Esophagus squamous epithelium (tissue), 5 donors: ENCODE measurements around the gene ABHD10. TPM values are rescaled to one million over a fixed set of nuclear protein-coding genes. Genes with fewer than 3 reads are reported as not detected.

ENCODE experiments used
- DNase-seq: peaks from one replicate; lab custom pipeline; 2025; lab: John Stamatoyannopoulos, UW
- H3K27ac ChIP-seq, 4 donors: fragments of 200-600 bp; sonication (generic); one replicate each; pipeline ENCODE4 v1.5.1; 2016 to 2019; ENCODE audit warnings: mild to moderate bottlenecking in 1 of 4
- H3K27me3 ChIP-seq, 4 donors: fragments of 200-600 bp; sonication (generic); 1 replicate in 3 of 4; 2 replicates in 1 of 4; pipeline versions ENCODE4 v1.5.1 to v1.6.0; 2017 to 2021; ENCODE audit warnings: antibody characterized with exemption in 1 of 4
- H3K36me3 ChIP-seq, 3 donors: fragments of 200-600 bp; sonication (generic); one replicate each; pipeline ENCODE4 v1.5.1; 2016 to 2019
- H3K4me1 ChIP-seq, 3 donors: fragments of 200-600 bp; sonication (generic); one replicate each; pipeline ENCODE4 v1.5.1; 2017 to 2019
- H3K4me3 ChIP-seq, 4 donors: fragments of 200-600 bp; sonication (generic); 1 replicate in 3 of 4; 2 replicates in 1 of 4; pipeline ENCODE4 v1.5.1; 2016 to 2019; ENCODE audit warnings: mild to moderate bottlenecking in 2 of 4, moderate library complexity in 1 of 4
- H3K9me3 ChIP-seq, 3 donors: fragments of 200-600 bp; sonication (generic); one replicate each; pipeline ENCODE4 v1.5.1; 2016 to 2019
- POLR2A ChIP-seq, 4 donors: fragments of 450-650 bp; IDR thresholded peaks; one replicate each; pipeline ENCODE4 v1.6.1; 2017; ENCODE audit warnings: antibody characterized with exemption in 4 of 4, mild to moderate bottlenecking in 4 of 4, moderate library complexity in 3 of 4
- WGBS, 2 donors: methylation state at CpG; one replicate each; pipeline ENCODE4 v1.1.5; 2018; 5-methylcytosine and 5-hydroxymethylcytosine counted together
- intact Hi-C: fragments of 100-400 bp; cut with DNase I; formaldehyde crosslinking; loops from one replicate; pipeline ENCODE4 v1.15.0; 2022
- total RNA-seq, 4 donors: library from RNA; depleted of rRNA; stranded (reverse); fragments of >200 nt; gene quantifications; one replicate each; pipeline ENCODE4 v1.1.0, GENCODE V29; 2016
- TF ChIP-seq, protein P1 (sequence below), 6 experiments: fragments of 450-650 bp in 4 of 6; fragments of 200-600 bp in 2 of 6; sonication (generic) in 2 of 6; IDR thresholded peaks; one replicate each; pipeline ENCODE4 v1.5.1; 2016 to 2019; ENCODE audit warnings: antibody characterized with exemption in 6 of 6, mild to moderate bottlenecking in 4 of 6, moderate library complexity in 4 of 6
- donor health status: DM: yes; HTN: yes; CAD: no.

Gene ABHD10
- total RNA-seq, 4 donors from 2014 or later, result 10.2 to 22.5 (median 13.1) TPM

GRCh38 chr3:111971533-111972130 is 7.2 kb upstream of the ABHD10 start:
- TF ChIP-seq POLR2A (IDR thresholded peaks at IDR 0.05), result no peak
- TF ChIP-seq, protein P1, sequence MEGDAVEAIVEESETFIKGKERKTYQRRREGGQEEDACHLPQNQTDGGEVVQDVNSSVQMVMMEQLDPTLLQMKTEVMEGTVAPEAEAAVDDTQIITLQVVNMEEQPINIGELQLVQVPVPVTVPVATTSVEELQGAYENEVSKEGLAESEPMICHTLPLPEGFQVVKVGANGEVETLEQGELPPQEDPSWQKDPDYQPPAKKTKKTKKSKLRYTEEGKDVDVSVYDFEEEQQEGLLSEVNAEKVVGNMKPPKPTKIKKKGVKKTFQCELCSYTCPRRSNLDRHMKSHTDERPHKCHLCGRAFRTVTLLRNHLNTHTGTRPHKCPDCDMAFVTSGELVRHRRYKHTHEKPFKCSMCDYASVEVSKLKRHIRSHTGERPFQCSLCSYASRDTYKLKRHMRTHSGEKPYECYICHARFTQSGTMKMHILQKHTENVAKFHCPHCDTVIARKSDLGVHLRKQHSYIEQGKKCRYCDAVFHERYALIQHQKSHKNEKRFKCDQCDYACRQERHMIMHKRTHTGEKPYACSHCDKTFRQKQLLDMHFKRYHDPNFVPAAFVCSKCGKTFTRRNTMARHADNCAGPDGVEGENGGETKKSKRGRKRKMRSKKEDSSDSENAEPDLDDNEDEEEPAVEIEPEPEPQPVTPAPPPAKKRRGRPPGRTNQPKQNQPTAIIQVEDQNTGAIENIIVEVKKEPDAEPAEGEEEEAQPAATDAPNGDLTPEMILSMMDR (IDR thresholded peaks at IDR 0.05), result no peak
- WGBS, 2 donors, result 89 to 90% methylated on average over 11 of the region's 11 CpGs
- H3K27ac ChIP-seq, result no peak overlapping the region
- no peaks in the 10 kb centered on the region for H3K27me3 ChIP-seq
- no peak overlapping the region for H3K4me3 ChIP-seq
- peaks cover 0 to 24% (median 0%) of the 10 kb centered on the region in 3 donors for H3K4me1 ChIP-seq
- DNase-seq, result no peak
- peaks cover 0 to 19% (median 0%) of the 10 kb centered on the region in 3 donors for H3K36me3 ChIP-seq
- H3K9me3 ChIP-seq, result no peaks in the 10 kb centered on the region
- intact Hi-C loops, result no loop called here

- H3K36me3 ChIP-seq, result peaks cover 0 to 19% (median 0%) of the 10 kb centered on the region in 3 donors
- WGBS, 2 donors, result 88 to 89% methylated on average over 3 of the region's 3 CpGs
- TF ChIP-seq POLR2A (IDR thresholded peaks at IDR 0.05), result no peak
- TF ChIP-seq, protein P1 (IDR thresholded peaks at IDR 0.05), result no peak
- intact Hi-C loops, result no loop called here
- no peak overlapping the region for H3K27ac ChIP-seq
- H3K27me3 ChIP-seq, result no peaks in the 10 kb centered on the region
- H3K9me3 ChIP-seq, result no peaks in the 10 kb centered on the region
- no peak for DNase-seq
- H3K4me1 ChIP-seq, result peaks cover 0 to 14% (median 0%) of the 10 kb centered on the region in 3 donors
- H3K4me3 ChIP-seq, result no peak overlapping the region
Observed at GRCh38 chr3:111972891-111973290, 5.9 kb upstream of the ABHD10 start.

DNA sequence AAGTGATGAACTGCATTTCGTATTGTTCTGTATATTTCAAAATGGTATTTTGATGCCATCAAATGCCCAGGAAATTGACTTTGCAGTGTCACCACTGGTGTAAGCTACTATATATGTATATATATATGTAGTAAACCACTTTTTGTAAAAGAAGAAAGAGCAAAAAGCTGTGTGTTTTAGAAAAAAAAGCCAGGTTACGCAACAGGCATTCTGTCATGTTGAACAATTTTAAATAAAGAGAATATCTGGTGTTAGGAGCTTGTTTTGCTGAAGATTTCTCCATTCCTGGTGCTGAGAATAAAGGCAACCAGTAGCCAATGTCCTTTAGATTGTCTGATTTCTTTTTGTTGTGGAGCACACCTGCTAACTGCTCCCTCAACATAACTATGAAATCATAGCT is 3.7 kb upstream of the ABHD10 start:
- no peak overlapping the region for H3K27ac ChIP-seq
- H3K4me3 ChIP-seq, result no peak overlapping the region
- no peaks in the 10 kb centered on the region for H3K9me3 ChIP-seq
- no peak for DNase-seq
- TF ChIP-seq, protein P1 (IDR thresholded peaks at IDR 0.05), result no peak
- no peak for TF ChIP-seq POLR2A (IDR thresholded peaks at IDR 0.05)
- no peaks in the 10 kb centered on the region for H3K27me3 ChIP-seq
- H3K4me1 ChIP-seq, result peaks cover 0 to 14% (median 0%) of the 10 kb centered on the region in 3 donors
- intact Hi-C loops, result no loop called here
- 55 to 92% methylated on average over 2 of the region's 2 CpGs for WGBS, 2 donors
- peaks cover 0 to 19% (median 0%) of the 10 kb centered on the region in 3 donors for H3K36me3 ChIP-seq

GRCh38 chr3:111976254-111976653 is 2.6 kb upstream of the ABHD10 start:
- Histone ChIP-seq H3K4me3 (no peak overlapping the region), H3K36me3 (peaks cover 0 to 12% (median 0%) of the 10 kb centered on the region in 3 donors), H3K4me1 (peaks cover 0 to 25% (median 10%) of the 10 kb centered on the region in 3 donors), H3K27me3 (no peaks in the 10 kb centered on the region), H3K27ac (no peak overlapping the region), H3K9me3 (no peaks in the 10 kb centered on the region)
- no peak for DNase-seq
- TF ChIP-seq POLR2A (IDR thresholded peaks at IDR 0.05), result no peak
- TF ChIP-seq, protein P1 (IDR thresholded peaks at IDR 0.05), result no peak
- intact Hi-C loops, result no loop called here
- WGBS, 2 donors, result 65 to 69% methylated on average over 2 of the region's 2 CpGs

GRCh38 chr3:111979434-111980038 is 710 bp downstream of the ABHD10 start:
- H3K9me3 ChIP-seq, result no peaks in the 10 kb centered on the region
- H3K4me3 ChIP-seq, result peak overlapping the region; percentile 58 to 87 (median 70)
- peaks cover 0 to 43% (median 10%) of the 10 kb centered on the region in 3 donors for H3K4me1 ChIP-seq
- peak overlapping the region; percentile 81 to 92 (median 87) for H3K27ac ChIP-seq
- 7 to 9% methylated on average over 5 of the region's 5 CpGs for WGBS, 2 donors
- TF ChIP-seq, protein P1 (IDR thresholded peaks at IDR 0.05), result no peak
- no peak for TF ChIP-seq POLR2A (IDR thresholded peaks at IDR 0.05)
- H3K27me3 ChIP-seq, result no peaks in the 10 kb centered on the region
- DNase-seq, result no peak
- intact Hi-C loops, result no loop called here
- peaks cover 0 to 4% (median 0%) of the 10 kb centered on the region in 3 donors for H3K36me3 ChIP-seq
